T-helper 1 cell treated with Interleukin-12 subunit alpha and Interleukin-12 subunit beta and Interleukin-4 antibody, amounts not matched to agents 30 ng/mL and 1 ng/mL, for 36 hours (primary cell): ENCODE data around the gene WFDC8. TPM values are rescaled to one million over a fixed set of nuclear protein-coding genes. Genes with fewer than 3 reads are reported as not detected.

Experiments used
- intact Hi-C: fragments of 100-400 bp; cut with micrococcal nuclease; formaldehyde crosslinking; loops from one replicate; pipeline ENCODE4 v1.15.1; 2024
- total RNA-seq: library from RNA; stranded (reverse); gene quantifications from 2 replicates; pipeline ENCODE4 v1.2.3, GENCODE V29; 2022

WFDC8 gene
- total RNA-seq, 1 donor from 2014 or later: not detected

GRCh38 chr20:45548410-45548809 lies 30.7 kb downstream of the WFDC8 start:
- intact Hi-C loops: no loop called here

GRCh38 chr20:45547206-45547770 lies 31.8 kb downstream of the WFDC8 start, which contains the start of gene EPPIN:
EPPIN (minus strand) TSS chr20:45547401; CDS start chr20:45547357, 44 bp downstream.
- intact Hi-C loops: no loop called here

- intact Hi-C loops: loop anchor here (1.0 kb wide), 1 partner anchor 225 kb away; no protein-coding TSS in a partner anchor
Measured at GRCh38 chr20:45545754-45546453, 33.2 kb downstream of the WFDC8 start.

GRCh38 chr20:45545351-45545750 lies 33.7 kb downstream of the WFDC8 start:
- intact Hi-C loops: no loop called here

- intact Hi-C loops: no loop called here
Measured at GRCh38 chr20:45539382-45539781, 39.7 kb downstream of the WFDC8 start, which contains the start of gene WFDC6. WFDC6 (minus strand) TSS chr20:45539482; CDS start chr20:45539407, 75 bp downstream.

- intact Hi-C loops: no loop called here
Measured at GRCh38 chr20:45538209-45538799, 40.8 kb downstream of the WFDC8 start.

- intact Hi-C loops: no loop called here
Measured at GRCh38 chr20:45527294-45527693, 51.8 kb downstream of the WFDC8 start.

GRCh38 chr20:45523821-45524220 lies 55.3 kb downstream of the WFDC8 start:
- intact Hi-C loops: no loop called here

GRCh38 chr20:45518282-45518681 lies 60.8 kb downstream of the WFDC8 start:
- intact Hi-C loops: no loop called here

GRCh38 chr20:45515147-45515913 lies 63.8 kb downstream of the WFDC8 start, which contains the start of gene SPINT3:
SPINT3 (minus strand) TSS chr20:45515622; CDS start chr20:45515608, 14 bp downstream.
- intact Hi-C loops: no loop called here

GRCh38 chr20:45510242-45510862 lies 68.7 kb downstream of the WFDC8 start:
- intact Hi-C loops: no loop called here

- intact Hi-C loops: no loop called here
Measured at GRCh38 chr20:45509091-45509490, 70.0 kb downstream of the WFDC8 start.

- intact Hi-C loops: no loop called here
Measured at GRCh38 chr20:45508068-45508886, 70.8 kb downstream of the WFDC8 start.

GRCh38 chr20:45507011-45507820 lies 71.9 kb downstream of the WFDC8 start:
- intact Hi-C loops: no loop called here

GRCh38 chr20:45506398-45506797 lies 72.7 kb downstream of the WFDC8 start:
- intact Hi-C loops: no loop called here

- intact Hi-C loops: no loop called here
Measured at GRCh38 chr20:45503403-45503802, 75.7 kb downstream of the WFDC8 start.

GRCh38 chr20:45502561-45502960 lies 76.5 kb downstream of the WFDC8 start:
- intact Hi-C loops: no loop called here
